Right lung (tissue), 5 donors: ENCODE data around the gene BRCA1. TPM values are rescaled to one million over a fixed set of nuclear protein-coding genes. Genes with fewer than 3 reads are reported as not detected.
"Not testable (repeated sequence)": the region's sequence is repeated elsewhere in the genome, so short reads cannot be mapped to it uniquely, and the experiment has no call there.

ENCODE experiments used
- DNase-seq, 2 donors: peaks; one replicate each; pipeline ENCODE4 v3.0.0-alpha.2; 2013
- polyA plus RNA-seq, 5 donors: library from polyadenylated mRNA; unstranded; fragments of 120-200 nt; gene quantifications; one replicate each; pipeline versions ENCODE4 v1.2.1 to v1.2.3, GENCODE V29; 2013; ENCODE audit warnings: inconsistent platforms in 1 of 5, low replicate concordance in 1 of 5; ENCODE audit not compliant: insufficient read length in 5 of 5, insufficient read depth in 1 of 5

The BRCA1 gene
- polyA plus RNA-seq, 5 donors, result 10.4 to 24.6 (median 17.4) TPM

DNA sequence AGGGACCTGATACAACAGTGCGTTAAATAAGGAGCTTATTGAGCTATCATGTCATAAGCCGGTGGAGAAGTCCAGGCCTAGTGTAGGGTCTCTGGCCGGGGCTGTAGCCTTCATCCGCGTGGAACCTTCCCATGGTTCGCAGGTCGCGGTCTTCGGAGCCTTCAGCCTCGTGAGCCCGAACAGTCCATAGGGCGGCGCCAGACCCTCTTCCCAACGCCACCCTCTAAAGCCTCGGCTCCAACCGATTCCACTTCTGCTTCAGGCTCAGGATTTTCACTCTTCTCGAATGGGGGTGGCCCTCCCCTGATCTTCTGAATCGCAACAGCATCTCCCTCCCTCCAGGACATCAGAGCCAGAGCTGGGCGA is 10.3 kb upstream of the BRCA1 start:
- no peak for DNase-seq

DNA sequence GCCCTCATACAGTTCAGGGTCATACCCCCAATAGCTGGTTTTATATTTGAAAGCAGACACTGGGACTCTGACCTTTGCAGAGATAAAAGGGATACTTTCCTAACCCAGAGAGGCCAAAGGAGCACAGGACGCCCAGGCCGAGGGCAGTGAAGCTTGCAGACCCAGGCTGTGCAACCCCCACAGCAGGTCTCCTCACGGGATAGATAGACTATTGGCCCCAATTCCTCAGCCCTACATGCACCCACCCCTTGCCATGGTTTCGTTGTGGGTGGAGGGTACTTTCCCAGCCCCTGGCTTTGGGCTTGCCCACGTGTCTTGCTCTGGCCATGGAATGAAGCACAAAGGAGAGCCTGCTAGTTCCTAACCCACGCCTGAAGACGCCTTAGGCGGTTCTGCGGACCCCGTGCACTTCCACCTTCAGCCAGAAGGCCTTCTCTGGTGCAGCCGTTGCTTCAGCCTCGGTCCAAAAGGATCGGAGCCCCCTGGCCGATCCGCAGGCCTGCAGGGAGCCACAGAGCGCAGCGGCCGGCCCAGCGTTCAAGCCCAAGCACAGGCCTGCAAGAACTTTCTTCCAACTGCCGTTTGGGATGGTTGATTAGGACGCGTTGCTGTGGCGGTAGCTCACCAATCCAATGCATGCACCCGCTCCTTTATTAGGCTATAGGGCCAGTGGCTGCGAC is 9.8 kb upstream of the BRCA1 start:
- no peak for DNase-seq

DNA sequence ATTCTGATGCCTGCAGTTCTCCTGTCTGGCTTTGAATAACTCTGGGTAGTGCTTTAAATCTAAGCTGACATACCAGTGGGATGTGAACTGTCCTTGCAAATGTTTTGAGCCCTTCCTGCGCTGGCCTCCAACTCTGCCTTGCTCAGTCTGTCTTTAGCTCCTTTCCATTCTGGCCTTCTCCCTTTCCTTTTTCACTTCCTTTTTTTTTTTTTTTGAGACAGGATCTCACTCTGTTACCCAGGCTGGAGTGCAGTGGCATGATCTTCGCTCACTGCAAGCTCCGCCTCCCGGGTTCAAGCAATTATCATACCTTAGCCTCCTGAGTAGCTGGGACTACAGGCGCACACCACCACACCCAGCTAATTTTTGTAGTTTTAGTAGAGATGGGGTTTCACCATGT is 8.3 kb upstream of the BRCA1 start:
- DNase-seq, result not testable (repeated sequence)

- no peak for DNase-seq
These were observed 7.0 kb upstream of the BRCA1 start for GRCh38 chr17:43132117-43132516.

GRCh38 chr17:43129671-43130010 is 4.5 kb upstream of the BRCA1 start:
- DNase-seq, result no peak

DNA sequence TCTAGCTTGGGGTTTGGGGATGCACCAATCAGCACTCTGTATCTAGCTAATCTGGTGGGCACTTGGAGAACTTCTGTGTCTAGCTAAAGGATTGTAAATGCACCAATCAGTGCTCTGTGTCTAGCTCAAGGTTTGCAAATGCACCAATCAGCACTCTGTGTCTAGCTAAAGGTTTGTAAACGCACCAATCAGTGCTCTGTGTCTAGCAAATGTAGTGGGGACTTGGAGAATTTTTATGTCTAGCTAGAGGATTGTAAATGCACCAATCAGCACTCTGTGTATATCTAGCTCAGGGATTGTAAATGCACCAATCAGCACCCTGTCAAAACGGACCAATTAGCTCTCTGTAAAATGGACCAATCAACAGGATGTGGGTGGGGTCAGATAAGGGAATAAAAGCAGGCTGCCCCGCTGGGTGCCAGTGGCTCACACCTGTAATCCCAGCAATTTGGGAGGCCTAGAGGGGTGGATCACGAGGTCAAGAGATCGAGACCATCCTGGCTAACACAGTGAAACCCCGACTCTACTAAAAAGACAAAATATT is 2.2 kb upstream of the BRCA1 start:
- DNase-seq, result not testable (repeated sequence)

- DNase-seq, result no peak
These were observed 1.7 kb upstream of the BRCA1 start for GRCh38 chr17:43126911-43127290.

DNA sequence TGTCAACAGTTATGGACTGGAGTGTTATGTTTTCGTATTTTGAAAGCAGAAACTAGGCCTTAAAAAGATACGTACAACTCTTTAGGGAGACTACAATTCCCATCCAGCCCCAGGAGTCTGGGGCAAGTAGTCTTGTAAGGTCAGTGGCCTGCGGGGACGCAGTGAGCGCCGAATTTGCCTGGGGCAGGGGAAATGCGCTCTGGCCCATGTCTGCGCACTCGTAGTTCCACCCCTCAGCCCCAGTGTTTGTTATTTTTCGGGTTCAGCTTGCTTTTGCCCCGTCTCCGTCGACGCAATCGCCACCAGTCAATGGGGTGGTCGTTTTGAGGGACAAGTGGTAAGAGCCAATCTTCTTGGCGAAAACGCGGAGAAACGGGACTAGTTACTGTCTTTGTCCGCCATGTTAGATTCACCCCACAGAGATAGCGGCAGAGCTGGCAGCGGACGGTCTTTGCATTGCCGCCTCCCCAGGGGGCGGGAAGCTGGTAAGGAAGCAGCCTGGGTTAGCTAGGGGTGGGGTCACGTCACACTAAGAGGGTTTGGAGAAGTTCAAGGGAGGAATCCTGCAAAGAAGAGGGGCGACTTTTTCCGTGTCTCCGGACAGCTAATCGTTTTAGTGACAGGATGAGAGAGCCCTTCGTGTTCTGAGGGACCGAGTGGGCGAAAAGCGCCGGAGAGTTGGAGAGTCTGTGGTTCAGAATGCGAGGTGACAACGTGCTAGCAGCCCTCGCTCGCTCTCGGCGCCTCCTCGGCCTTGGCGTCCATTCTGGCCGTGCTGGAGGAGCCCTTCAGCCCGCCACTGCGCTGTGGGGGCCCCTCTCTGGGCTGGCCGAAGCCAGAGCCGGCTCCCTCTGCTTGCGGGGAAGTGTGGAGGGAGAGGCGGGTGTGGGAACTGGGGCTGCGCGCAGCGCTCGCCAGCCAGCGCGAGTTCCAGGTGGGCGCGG is 1.1 kb upstream of the BRCA1 start:
- DNase-seq, result no peak

DNA sequence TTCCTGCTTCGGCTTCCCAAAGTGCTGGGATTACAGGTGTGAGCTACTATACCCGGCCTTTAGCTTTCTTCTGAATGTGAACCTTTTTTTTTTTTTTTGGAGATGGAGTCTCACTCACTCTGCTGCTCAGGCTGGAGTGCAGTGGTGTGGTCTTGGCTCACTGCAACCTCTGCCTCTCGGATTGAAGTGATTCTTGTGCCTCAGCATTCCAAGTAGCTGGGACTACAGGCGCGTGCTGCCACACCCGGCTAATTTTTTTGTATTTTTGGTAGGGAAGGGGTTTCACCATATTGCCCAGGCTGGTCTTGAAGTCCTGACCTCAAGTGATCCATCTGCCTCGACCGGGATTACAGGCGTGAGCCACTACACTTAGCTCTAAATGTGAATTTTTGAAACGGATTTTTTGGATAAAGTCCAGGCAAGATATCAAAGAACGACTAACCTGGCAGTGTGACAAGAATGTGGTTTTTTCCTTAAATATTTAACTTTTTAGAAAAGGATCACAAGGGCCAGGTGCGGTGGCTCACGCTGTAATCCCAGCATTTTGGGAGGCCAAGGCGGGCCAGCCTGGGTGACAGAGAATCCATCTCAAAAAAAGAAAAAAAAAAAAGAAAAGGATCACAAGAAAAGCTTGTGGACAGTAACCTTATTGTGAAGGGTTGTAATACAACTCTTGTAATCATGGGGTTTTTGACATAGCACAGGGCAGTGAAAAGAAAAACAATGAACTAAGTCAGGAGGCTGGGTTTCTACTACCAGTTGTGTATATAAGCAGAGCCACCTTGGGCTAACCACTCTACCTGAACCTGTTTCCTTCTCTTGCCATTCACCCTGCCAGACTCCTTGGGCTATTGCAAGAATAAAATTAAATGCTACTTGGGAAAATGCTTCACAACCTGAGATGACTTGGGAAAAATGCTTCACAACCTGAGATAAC is 6.2 kb downstream of the BRCA1 start:
- DNase-seq, result peak in 1 of 2 donors; percentile 40

- no peak for DNase-seq
These were observed 11.0 kb downstream of the BRCA1 start for GRCh38 chr17:43114151-43114552.

- DNase-seq, result no peak
These were observed 18.6 kb downstream of the BRCA1 start for GRCh38 chr17:43106552-43106951.

DNA sequence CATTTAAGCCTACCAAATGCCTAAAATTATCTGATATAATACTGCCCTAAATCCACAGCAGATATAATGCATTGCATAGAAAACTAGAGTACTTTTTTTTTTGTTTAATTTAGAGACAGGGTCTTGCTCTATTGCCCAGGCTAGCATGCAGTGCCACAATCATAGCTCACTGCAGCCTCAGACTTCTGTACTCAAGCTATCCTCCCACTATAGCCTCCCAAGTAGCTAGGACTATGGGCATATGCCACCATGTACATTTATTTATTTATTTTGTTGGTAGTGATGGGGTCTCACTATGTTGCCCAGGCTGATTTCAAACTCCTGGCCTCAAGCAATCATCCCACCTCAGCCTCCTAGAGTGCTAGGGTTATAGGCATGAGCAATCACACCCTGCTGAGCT is 20.0 kb downstream of the BRCA1 start:
- no peak for DNase-seq

DNA sequence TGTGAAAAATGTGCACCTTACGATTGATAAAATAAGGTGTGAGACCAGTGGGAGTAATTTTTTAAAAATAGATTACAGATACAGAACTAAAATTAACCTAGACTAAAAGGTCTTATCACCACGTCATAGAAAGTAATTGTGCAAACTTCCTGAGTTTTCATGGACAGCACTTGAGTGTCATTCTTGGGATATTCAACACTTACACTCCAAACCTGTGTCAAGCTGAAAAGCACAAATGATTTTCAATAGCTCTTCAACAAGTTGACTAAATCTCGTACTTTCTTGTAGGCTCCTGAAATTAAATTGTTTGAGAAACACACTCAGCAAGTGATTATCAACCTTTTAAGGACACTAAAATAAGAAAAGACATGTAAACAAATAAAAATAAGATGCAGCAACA is 20.5 kb downstream of the BRCA1 start:
- DNase-seq, result no peak

GRCh38 chr17:43095364-43095763 is 29.8 kb downstream of the BRCA1 start:
- DNase-seq, result not testable (repeated sequence)

DNA sequence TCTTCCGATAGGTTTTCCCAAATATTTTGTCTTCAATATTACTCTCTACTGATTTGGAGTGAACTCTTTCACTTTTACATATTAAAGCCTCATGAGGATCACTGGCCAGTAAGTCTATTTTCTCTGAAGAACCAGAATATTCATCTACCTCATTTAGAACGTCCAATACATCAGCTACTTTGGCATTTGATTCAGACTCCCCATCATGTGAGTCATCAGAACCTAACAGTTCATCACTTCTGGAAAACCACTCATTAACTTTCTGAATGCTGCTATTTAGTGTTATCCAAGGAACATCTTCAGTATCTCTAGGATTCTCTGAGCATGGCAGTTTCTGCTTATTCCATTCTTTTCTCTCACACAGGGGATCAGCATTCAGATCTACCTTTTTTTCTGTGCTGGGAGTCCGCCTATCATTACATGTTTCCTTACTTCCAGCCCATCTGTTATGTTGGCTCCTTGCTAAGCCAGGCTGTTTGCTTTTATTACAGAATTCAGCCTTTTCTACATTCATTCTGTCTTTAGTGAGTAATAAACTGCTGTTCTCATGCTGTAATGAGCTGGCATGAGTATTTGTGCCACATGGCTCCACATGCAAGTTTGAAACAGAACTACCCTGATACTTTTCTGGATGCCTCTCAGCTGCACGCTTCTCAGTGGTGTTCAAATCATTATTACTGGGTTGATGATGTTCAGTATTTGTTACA is 30.9 kb downstream of the BRCA1 start:
- no peak for DNase-seq

DNA sequence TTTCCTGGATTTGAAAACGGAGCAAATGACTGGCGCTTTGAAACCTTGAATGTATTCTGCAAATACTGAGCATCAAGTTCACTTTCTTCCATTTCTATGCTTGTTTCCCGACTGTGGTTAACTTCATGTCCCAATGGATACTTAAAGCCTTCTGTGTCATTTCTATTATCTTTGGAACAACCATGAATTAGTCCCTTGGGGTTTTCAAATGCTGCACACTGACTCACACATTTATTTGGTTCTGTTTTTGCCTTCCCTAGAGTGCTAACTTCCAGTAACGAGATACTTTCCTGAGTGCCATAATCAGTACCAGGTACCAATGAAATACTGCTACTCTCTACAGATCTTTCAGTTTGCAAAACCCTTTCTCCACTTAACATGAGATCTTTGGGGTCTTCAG is 32.3 kb downstream of the BRCA1 start:
- DNase-seq, result no peak

DNA sequence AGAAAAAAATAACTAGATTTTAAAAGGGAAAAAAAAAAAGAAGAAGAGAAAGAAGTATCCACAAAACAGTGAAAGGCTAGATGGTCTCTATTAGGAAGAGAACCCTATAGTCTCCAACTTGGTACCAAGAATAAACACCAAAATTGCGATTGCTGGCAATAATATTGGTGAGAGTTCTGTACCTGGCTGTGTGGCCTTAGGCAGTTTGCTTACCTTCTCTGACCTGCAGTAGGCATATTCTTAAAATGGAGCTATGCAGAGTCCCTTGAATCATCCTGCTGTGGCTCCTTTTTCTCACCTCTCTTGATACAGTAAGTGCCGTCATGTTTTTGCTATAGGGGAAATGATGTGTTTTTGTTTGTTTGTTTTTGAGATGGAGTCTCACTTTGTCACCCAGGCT is 35.1 kb downstream of the BRCA1 start:
- DNase-seq, result no peak

DNA sequence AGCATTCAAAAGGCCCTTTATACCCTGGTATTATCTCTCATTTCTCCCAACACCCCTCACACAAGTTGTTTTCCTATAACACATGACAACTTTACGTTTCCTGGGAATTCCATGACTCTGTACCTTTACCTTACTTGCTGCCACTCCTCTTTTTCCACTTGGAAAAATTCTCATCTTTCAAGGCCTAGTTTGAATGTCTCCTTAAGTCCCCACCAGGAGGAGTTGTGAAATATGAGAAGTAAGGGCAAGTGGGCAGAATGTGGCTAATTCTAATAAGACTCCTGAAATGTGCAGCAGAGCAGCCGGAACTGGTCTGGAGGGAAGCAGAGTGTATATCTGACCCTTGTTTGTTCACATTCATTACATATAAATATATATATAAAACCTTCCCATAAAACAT is 39.7 kb downstream of the BRCA1 start:
- DNase-seq, result no peak

DNA sequence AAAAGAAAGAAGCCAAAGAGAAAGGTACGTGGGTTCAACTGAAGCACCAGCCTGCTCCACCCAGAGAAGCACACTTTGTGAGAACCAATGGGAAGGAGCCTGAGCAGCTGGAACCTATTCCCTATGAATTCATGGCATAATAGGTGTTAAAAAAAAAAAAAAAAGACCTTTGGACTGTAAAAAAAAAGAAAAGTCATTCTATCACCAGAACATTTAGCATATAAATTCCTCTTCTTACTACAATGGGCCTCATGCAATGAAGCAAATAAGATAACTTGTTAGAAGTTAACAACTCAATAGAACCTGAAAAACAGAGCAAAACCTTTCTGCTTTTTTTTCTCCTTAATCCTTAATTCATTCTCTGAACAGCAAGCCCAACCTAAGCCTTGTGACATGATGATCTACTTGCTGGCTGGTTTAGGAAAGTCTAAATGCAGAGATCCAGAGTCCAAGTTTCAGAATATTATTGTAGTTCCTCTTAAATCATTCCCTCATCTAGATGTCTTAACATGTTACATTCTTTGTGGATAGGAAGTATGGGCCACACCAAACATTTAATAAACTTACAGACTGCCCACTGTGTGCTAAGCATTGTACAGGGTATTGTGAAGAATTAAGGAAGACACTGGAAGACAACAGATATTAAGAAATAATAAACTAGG is 45.4 kb downstream of the BRCA1 start:
- no peak for DNase-seq

GRCh38 chr17:43074869-43075268 is 50.3 kb downstream of the BRCA1 start:
- no peak for DNase-seq

DNA sequence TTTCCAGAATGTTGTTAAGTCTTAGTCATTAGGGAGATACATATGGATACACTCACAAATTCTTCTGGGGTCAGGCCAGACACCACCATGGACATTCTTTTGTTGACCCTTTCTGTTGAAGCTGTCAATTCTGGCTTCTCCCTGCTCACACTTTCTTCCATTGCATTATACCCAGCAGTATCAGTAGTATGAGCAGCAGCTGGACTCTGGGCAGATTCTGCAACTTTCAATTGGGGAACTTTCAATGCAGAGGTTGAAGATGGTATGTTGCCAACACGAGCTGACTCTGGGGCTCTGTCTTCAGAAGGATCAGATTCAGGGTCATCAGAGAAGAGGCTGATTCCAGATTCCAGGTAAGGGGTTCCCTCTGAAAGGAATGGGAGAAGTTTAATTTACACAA is 54.3 kb downstream of the BRCA1 start:
- no peak for DNase-seq
